Measurements from ENCODE around the gene CCDC190.
"Not testable (repeated sequence)": the region's sequence is repeated elsewhere in the genome, so short reads cannot be mapped to it uniquely, and the experiment has no call there.

CCDC190 gene

GRCh38 chr1:162878000-162878596 lies 17.1 kb upstream of the CCDC190 start:
- DNase-seq (ENCODE audit: low read depth in 2 of 2, low spot score in 1 of 2): no peak

- DNase-seq (ENCODE audit: low read depth in 2 of 2, low spot score in 1 of 2): no peak
These were observed 16.4 kb upstream of the CCDC190 start for GRCh38 chr1:162877412-162877811.

GRCh38 chr1:162876751-162877150 lies 15.8 kb upstream of the CCDC190 start:
- DNase-seq (ENCODE audit: low read depth in 2 of 2, low spot score in 1 of 2): no peak

GRCh38 chr1:162873671-162874666 lies 13.0 kb upstream of the CCDC190 start:
- DNase-seq (ENCODE audit: low read depth in 2 of 2, low spot score in 1 of 2): no peak

- no peak for DNase-seq (ENCODE audit: low read depth in 2 of 2, low spot score in 1 of 2)
These were observed 12.0 kb upstream of the CCDC190 start for GRCh38 chr1:162872981-162873380.

- DNase-seq (ENCODE audit: low read depth in 2 of 2, low spot score in 1 of 2): not testable (repeated sequence)
These were observed 10.4 kb upstream of the CCDC190 start for GRCh38 chr1:162871417-162871816.

- DNase-seq (ENCODE audit: low read depth in 2 of 2, low spot score in 1 of 2): no peak
These were observed 8.0 kb upstream of the CCDC190 start for GRCh38 chr1:162868972-162869371.

GRCh38 chr1:162861625-162862024 lies 650 bp upstream of the CCDC190 start:
- DNase-seq (ENCODE audit: low read depth in 2 of 2, low spot score in 1 of 2): no peak

- DNase-seq (ENCODE audit: low read depth in 2 of 2, low spot score in 1 of 2): no peak
These were observed 1.8 kb downstream of the CCDC190 start for GRCh38 chr1:162859191-162859590.

- no peak for DNase-seq (ENCODE audit: low read depth in 2 of 2, low spot score in 1 of 2)
These were observed 3.1 kb downstream of the CCDC190 start for GRCh38 chr1:162857850-162858249.

- DNase-seq (ENCODE audit: low read depth in 2 of 2, low spot score in 1 of 2): no peak
These were observed 4.7 kb downstream of the CCDC190 start for GRCh38 chr1:162856260-162856659.

- DNase-seq (ENCODE audit: low read depth in 2 of 2, low spot score in 1 of 2): no peak
These were observed 5.4 kb downstream of the CCDC190 start for GRCh38 chr1:162855461-162856150.

- DNase-seq (ENCODE audit: low read depth in 2 of 2, low spot score in 1 of 2): peak; percentile 5
These were observed 6.6 kb downstream of the CCDC190 start for GRCh38 chr1:162854245-162854882.

GRCh38 chr1:162851341-162851740 lies 9.6 kb downstream of the CCDC190 start:
- no peak for DNase-seq (ENCODE audit: low read depth in 2 of 2, low spot score in 1 of 2)

- DNase-seq (ENCODE audit: low read depth in 2 of 2, low spot score in 1 of 2): no peak
These were observed 11.3 kb downstream of the CCDC190 start for GRCh38 chr1:162849711-162850110.

- peak; percentile 72 to 83 for DNase-seq (ENCODE audit: low read depth in 2 of 2, low spot score in 1 of 2)
These were observed 13.0 kb downstream of the CCDC190 start for GRCh38 chr1:162847839-162848453.

GRCh38 chr1:162846256-162847212 lies 14.4 kb downstream of the CCDC190 start:
- DNase-seq (ENCODE audit: low read depth in 2 of 2, low spot score in 1 of 2): no peak

- DNase-seq (ENCODE audit: low read depth in 2 of 2, low spot score in 1 of 2): no peak
These were observed 16.8 kb downstream of the CCDC190 start for GRCh38 chr1:162844153-162844552.

GRCh38 chr1:162840250-162840839 lies 20.6 kb downstream of the CCDC190 start:
- no peak for DNase-seq (ENCODE audit: low read depth in 2 of 2, low spot score in 1 of 2)
